ENCODE measurements around the gene ZFP69. TPM values are rescaled to one million over a fixed set of nuclear protein-coding genes. Genes with fewer than 3 reads are reported as not detected.

ZFP69 gene
- total RNA-seq (2022), result 1.8 and 2.2 TPM in 2 replicates
- percentile 38 among the genes with signal in this experiment for Bru-seq, nascent RNA
- BruChase-seq, experiment 1, labeled RNA remaining after a 6-hour chase, result percentile 45 among the genes with signal in this experiment
- BruChase-seq, experiment 2, labeled RNA remaining after a 2-hour chase, result percentile 42 among the genes with signal in this experiment
- long read RNA-seq, partial matches to known transcripts, result 0 of 8 reads
- long read RNA-seq, other reads (novel, unspliced or antisense), result 5 of 8 reads

DNA sequence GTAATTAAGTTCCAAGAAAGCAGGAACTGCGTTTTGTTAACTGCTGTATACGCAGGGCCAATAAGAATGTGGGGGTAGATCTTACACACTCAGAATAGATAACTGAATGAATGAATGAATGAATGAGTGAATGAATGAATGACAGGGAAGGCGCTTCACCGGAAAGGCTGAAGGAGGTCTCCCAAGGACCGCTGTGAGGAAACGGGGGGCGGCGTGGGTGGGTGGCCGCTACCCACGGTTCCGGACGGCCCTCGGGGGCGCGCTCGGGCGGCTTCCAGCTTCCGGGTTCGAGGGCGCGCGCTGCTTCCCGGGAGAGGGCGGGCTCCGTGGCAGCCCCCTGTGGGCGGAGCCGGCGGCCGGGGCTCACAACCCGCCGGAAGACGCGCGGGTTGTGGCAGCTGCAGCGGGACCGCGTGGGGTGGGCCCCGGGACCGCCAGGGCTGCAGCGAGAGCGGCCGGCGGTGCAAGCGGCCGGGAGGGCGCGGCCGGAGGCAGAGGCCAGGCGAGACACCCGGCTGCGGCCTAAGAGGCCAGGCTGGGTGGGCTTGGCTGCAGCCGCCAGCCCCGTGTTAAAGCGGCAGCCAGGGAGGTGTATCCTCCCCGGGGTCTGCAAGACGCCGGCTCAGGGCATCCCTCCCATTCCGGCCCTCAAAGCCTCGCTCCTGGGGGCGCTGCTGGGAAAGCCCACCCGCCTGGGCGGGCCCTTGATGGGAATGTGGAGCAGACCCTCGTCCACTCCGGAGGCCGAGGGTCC is at the start of gene ZFP69:
TSS of gene ZFP69 (plus strand) at position 367 of the 754 bp plus-strand sequence. CDS start 2,072 bp downstream, outside the sequence.
- Mint-ChIP-seq H3K4me3 (ENCODE audit: unreplicated experiment) (peak within 1 kb of the TSS; percentile 72), H3K27ac (ENCODE audit: low read depth, unreplicated experiment) (peak within 1 kb of the TSS; percentile 70), H3K36me3 (ENCODE audit: insufficient read depth, unreplicated experiment) (peaks cover 14% of the 10 kb centered on the region), H3K9me3 (ENCODE audit: unreplicated experiment) (peaks cover 23% of the 10 kb centered on the region), H3K27me3 (ENCODE audit: insufficient read depth, unreplicated experiment) (no peaks in the 10 kb centered on the region), H3K4me1 (ENCODE audit: insufficient read depth, unreplicated experiment) (peaks cover 6% of the 10 kb centered on the region)
- POLR2A ChIA-PET, result interaction anchor here (1.2 to 1.8 kb wide), 2 partner anchors 23 to 27 kb away, joined by 3 to 7 read pairs; partner anchors contain the start of gene ZFP69B
- CTCF ChIA-PET, result no interaction called here
- TF ChIP-seq, protein P1, sequence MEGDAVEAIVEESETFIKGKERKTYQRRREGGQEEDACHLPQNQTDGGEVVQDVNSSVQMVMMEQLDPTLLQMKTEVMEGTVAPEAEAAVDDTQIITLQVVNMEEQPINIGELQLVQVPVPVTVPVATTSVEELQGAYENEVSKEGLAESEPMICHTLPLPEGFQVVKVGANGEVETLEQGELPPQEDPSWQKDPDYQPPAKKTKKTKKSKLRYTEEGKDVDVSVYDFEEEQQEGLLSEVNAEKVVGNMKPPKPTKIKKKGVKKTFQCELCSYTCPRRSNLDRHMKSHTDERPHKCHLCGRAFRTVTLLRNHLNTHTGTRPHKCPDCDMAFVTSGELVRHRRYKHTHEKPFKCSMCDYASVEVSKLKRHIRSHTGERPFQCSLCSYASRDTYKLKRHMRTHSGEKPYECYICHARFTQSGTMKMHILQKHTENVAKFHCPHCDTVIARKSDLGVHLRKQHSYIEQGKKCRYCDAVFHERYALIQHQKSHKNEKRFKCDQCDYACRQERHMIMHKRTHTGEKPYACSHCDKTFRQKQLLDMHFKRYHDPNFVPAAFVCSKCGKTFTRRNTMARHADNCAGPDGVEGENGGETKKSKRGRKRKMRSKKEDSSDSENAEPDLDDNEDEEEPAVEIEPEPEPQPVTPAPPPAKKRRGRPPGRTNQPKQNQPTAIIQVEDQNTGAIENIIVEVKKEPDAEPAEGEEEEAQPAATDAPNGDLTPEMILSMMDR (IDR thresholded peaks at IDR 0.05; ENCODE audit: unreplicated experiment), result no peak
- intact Hi-C loops (cut with micrococcal nuclease), result no loop called here
- no TSS peak for BruUV-seq (replicated peaks)
- DNase-seq (ENCODE audit: unreplicated experiment), result peak; percentile 21

DNA sequence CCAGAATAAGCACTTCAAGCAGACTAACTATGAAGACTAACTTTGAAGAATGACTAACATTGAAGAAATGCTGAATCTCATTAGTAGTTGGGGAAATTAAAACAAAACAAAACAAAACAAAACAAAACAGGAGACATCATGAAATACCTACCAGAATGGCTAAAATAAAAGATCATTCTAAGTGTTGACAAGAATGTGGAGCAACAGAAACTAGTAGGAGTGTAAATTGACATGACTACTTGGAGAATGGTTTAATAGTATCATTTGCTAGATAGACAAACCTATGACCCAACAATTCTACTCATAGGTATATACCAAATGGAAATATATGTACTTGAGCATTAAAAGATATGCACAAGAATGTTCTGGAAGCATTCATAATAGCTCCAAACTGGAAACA is 45.7 kb upstream of the ZFP69 start:
- DNase-seq (ENCODE audit: unreplicated experiment), result no peak
- intact Hi-C loops (cut with micrococcal nuclease), result no loop called here
- H3K4me1 Mint-ChIP-seq (ENCODE audit: insufficient read depth, unreplicated experiment), result no peaks in the 10 kb centered on the region
- no peaks in the 10 kb centered on the region for H3K9me3 Mint-ChIP-seq (ENCODE audit: unreplicated experiment)
- no peak overlapping the region for H3K27ac Mint-ChIP-seq (ENCODE audit: low read depth, unreplicated experiment)
- no peak overlapping the region for H3K4me3 Mint-ChIP-seq (ENCODE audit: unreplicated experiment)
- BruUV-seq (replicated peaks), result no TSS peak
- TF ChIP-seq, protein P1 (IDR thresholded peaks at IDR 0.05; ENCODE audit: unreplicated experiment), result no peak
- no peaks in the 10 kb centered on the region for H3K36me3 Mint-ChIP-seq (ENCODE audit: insufficient read depth, unreplicated experiment)
- no peaks in the 10 kb centered on the region for H3K27me3 Mint-ChIP-seq (ENCODE audit: insufficient read depth, unreplicated experiment)
- CTCF ChIA-PET, result interaction anchor here (0.6 to 0.7 kb wide), 2 partner anchors 12 to 50 kb away, joined by 3 to 4 read pairs; no protein-coding TSS in a partner anchor
- POLR2A ChIA-PET, result interaction anchor here (0.6 kb wide), 1 partner anchor 56 kb away, joined by 3 read pairs; no protein-coding TSS in a partner anchor

DNA sequence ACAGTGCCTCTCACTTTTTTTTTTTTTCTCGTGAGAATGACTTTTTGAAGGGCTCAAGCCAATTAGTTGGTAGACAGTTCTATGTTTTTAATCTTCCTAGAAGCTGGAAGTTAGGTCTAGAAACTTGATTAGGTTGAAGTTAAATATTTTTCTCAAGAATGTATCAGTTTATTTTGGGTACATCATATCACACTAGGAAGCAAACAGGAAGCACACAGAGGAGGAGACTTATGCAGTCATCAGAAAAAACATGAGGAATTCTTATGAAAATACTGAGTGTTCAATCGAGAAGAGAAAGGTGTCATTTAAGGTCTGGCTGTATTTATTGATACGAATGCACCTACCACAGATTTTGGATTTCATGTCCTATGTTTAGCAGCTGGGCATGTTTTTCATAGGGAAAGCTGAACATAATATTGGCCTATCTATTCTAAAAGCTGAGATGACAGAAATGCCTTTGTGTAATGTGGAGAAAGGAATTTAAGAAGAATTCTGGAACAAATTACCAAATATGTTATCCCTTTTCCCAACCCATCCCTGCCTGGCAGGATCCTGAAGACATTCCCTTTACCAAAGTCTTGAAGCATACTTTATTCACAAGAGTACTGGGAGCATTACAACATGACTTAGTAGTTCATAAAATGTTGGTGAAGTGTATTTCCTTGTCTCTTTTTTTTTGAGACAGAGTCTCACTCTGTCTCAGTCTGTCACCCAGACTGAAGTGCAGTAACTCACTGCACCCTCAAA is 44.3 kb upstream of the ZFP69 start:
- BruUV-seq (replicated peaks), result no TSS peak
- Mint-ChIP-seq H3K27me3 (ENCODE audit: insufficient read depth, unreplicated experiment) (no peaks in the 10 kb centered on the region), H3K9me3 (ENCODE audit: unreplicated experiment) (no peaks in the 10 kb centered on the region), H3K4me1 (ENCODE audit: insufficient read depth, unreplicated experiment) (no peaks in the 10 kb centered on the region), H3K4me3 (ENCODE audit: unreplicated experiment) (no peak overlapping the region), H3K36me3 (ENCODE audit: insufficient read depth, unreplicated experiment) (no peaks in the 10 kb centered on the region), H3K27ac (ENCODE audit: low read depth, unreplicated experiment) (no peak overlapping the region)
- no peak for DNase-seq (ENCODE audit: unreplicated experiment)
- TF ChIP-seq, protein P1 (IDR thresholded peaks at IDR 0.05; ENCODE audit: unreplicated experiment), result no peak
- CTCF ChIA-PET, result interaction anchor here (0.6 to 0.7 kb wide), 2 partner anchors 13 to 51 kb away, joined by 3 read pairs; no protein-coding TSS in a partner anchor
- intact Hi-C loops (cut with micrococcal nuclease), result no loop called here
- POLR2A ChIA-PET, result no interaction called here

DNA sequence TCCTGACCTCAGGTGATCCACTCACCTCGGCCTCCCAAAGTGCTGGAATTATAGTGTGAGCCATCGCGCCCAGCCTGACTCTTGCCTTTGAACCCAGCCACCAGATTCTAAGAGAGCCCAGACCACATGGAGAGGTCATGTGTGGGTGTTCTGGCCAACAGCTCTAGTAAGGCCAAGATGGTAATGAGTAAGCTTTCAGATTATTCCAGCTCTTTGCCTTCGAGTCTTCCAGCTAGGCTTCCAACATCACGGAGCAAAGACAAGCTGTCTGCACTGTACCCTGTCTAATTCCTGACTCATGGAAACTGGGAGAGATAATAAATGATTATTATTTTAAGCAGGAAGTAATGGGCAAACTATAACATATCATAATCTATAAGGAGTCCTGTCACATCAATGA is 41.6 kb upstream of the ZFP69 start:
- intact Hi-C loops (cut with micrococcal nuclease), result no loop called here
- Mint-ChIP-seq H3K36me3 (ENCODE audit: insufficient read depth, unreplicated experiment) (no peaks in the 10 kb centered on the region), H3K27me3 (ENCODE audit: insufficient read depth, unreplicated experiment) (no peaks in the 10 kb centered on the region), H3K4me1 (ENCODE audit: insufficient read depth, unreplicated experiment) (no peaks in the 10 kb centered on the region), H3K9me3 (ENCODE audit: unreplicated experiment) (no peaks in the 10 kb centered on the region), H3K4me3 (ENCODE audit: unreplicated experiment) (no peak overlapping the region), H3K27ac (ENCODE audit: low read depth, unreplicated experiment) (no peak overlapping the region)
- DNase-seq (ENCODE audit: unreplicated experiment), result no peak
- TF ChIP-seq, protein P1 (IDR thresholded peaks at IDR 0.05; ENCODE audit: unreplicated experiment), result no peak
- BruUV-seq (replicated peaks), result no TSS peak
- CTCF ChIA-PET, result no interaction called here
- POLR2A ChIA-PET, result interaction anchor here (1.0 kb wide), 1 partner anchor 179 kb away, joined by 3 read pairs; no protein-coding TSS in a partner anchor
